Nephron (organoid): Measurements from ENCODE around the gene RTRAF.

ENCODE experiments used
- H3K27ac Mint-ChIP-seq, 3 experiments: 2 replicates each; pipeline ENCODE4 v1.8.0; 2020; ENCODE audit warnings: mixed read lengths in 3 of 3, mild to moderate bottlenecking in 2 of 3, moderate library complexity in 1 of 3
- H3K27me3 Mint-ChIP-seq: 2 replicates; pipeline ENCODE4 v1.8.0; 2021; ENCODE audit warnings: low read depth, mild to moderate bottlenecking, moderate library complexity, mixed read lengths
- H3K36me3 Mint-ChIP-seq: 2 replicates; pipeline ENCODE4 v1.8.0; 2020; ENCODE audit warnings: low read depth, mixed read lengths
- H3K4me1 Mint-ChIP-seq: 2 replicates; pipeline ENCODE4 v1.8.0; 2020; ENCODE audit warnings: mixed read lengths
- H3K4me3 Mint-ChIP-seq, 3 experiments: 2 replicates each; pipeline ENCODE4 v1.8.0; 2020; ENCODE audit warnings: mild to moderate bottlenecking in 3 of 3, mixed read lengths in 3 of 3, moderate library complexity in 2 of 3
- H3K9me3 Mint-ChIP-seq: 2 replicates; pipeline ENCODE4 v1.8.0; 2020; ENCODE audit warnings: mixed read lengths
- CTCF ChIP-seq, 3 experiments: fragments of 200-600 bp; sonication (generic); IDR thresholded peaks; one replicate each; pipeline ENCODE4 v1.5.0; 2021; ENCODE audit warnings: antibody characterized with exemption in 3 of 3; ENCODE audit not compliant: unreplicated experiment in 3 of 3

The RTRAF gene

GRCh38 chr14:51989293-51990234, at the start of gene RTRAF:
RTRAF (plus strand) TSS chr14:51989546; CDS start chr14:51989640, 94 bp downstream.
- H3K27me3 Mint-ChIP-seq: no peaks in the 10 kb centered on the region
- no peak for TF ChIP-seq CTCF (IDR thresholded peaks at IDR 0.05; ENCODE audit: unreplicated experiment in 3 of 3)
- H3K36me3 Mint-ChIP-seq: peaks cover 18% of the 10 kb centered on the region
- H3K4me1 Mint-ChIP-seq: peaks cover 15% of the 10 kb centered on the region
- peak within 1 kb of the TSS; percentile 92 to 99 (median 96) for H3K4me3 Mint-ChIP-seq
- H3K27ac Mint-ChIP-seq: peak within 1 kb of the TSS; percentile 68 to 95 (median 92)
- H3K9me3 Mint-ChIP-seq: no peaks in the 10 kb centered on the region

- Mint-ChIP-seq H3K27ac (peak overlapping the region in 2 of 3 experiments; percentile 76 to 94), H3K36me3 (peaks cover 7% of the 10 kb centered on the region), H3K4me1 (peaks cover 21% of the 10 kb centered on the region), H3K27me3 (no peaks in the 10 kb centered on the region), H3K4me3 (peak overlapping the region in 2 of 3 experiments; percentile 13 to 26), H3K9me3 (peaks cover 5% of the 10 kb centered on the region)
- no peak for TF ChIP-seq CTCF (IDR thresholded peaks at IDR 0.05; ENCODE audit: unreplicated experiment in 3 of 3)
Observed at GRCh38 chr14:51939755-51940301, 49.5 kb upstream of the RTRAF start.

- Mint-ChIP-seq H3K27ac (no peak overlapping the region), H3K36me3 (peaks cover 28% of the 10 kb centered on the region), H3K4me1 (peaks cover 21% of the 10 kb centered on the region), H3K27me3 (no peaks in the 10 kb centered on the region), H3K9me3 (peaks cover 28% of the 10 kb centered on the region), H3K4me3 (no peak overlapping the region)
- no peak for TF ChIP-seq CTCF (IDR thresholded peaks at IDR 0.05; ENCODE audit: unreplicated experiment in 3 of 3)
Observed at GRCh38 chr14:51942971-51943370, 46.4 kb upstream of the RTRAF start.

- peaks cover 27% of the 10 kb centered on the region for H3K9me3 Mint-ChIP-seq
- no peak overlapping the region for H3K27ac Mint-ChIP-seq
- no peaks in the 10 kb centered on the region for H3K4me1 Mint-ChIP-seq
- H3K36me3 Mint-ChIP-seq: peaks cover 56% of the 10 kb centered on the region
- no peak for TF ChIP-seq CTCF (IDR thresholded peaks at IDR 0.05; ENCODE audit: unreplicated experiment in 3 of 3)
- no peaks in the 10 kb centered on the region for H3K27me3 Mint-ChIP-seq
- H3K4me3 Mint-ChIP-seq: no peak overlapping the region
Observed at GRCh38 chr14:51950007-51950406, 39.3 kb upstream of the RTRAF start.

- Mint-ChIP-seq H3K4me3 (no peak overlapping the region), H3K27ac (no peak overlapping the region), H3K36me3 (peaks cover 50% of the 10 kb centered on the region), H3K9me3 (peaks cover 13% of the 10 kb centered on the region), H3K27me3 (no peaks in the 10 kb centered on the region), H3K4me1 (no peaks in the 10 kb centered on the region)
- TF ChIP-seq CTCF (IDR thresholded peaks at IDR 0.05; ENCODE audit: unreplicated experiment in 3 of 3): no peak
Observed at GRCh38 chr14:51951656-51952055, 37.7 kb upstream of the RTRAF start.
